Renal cortical epithelial cell (primary cell): ENCODE results near the gene RAB38. TPM values are rescaled to one million over a fixed set of nuclear protein-coding genes. Genes with fewer than 3 reads are reported as not detected.

Experiments
- DNase-seq: peaks from one replicate; pipeline ENCODE4 v3.0.0-alpha.2; 2011; ENCODE audit warnings: low read depth
- total RNA-seq: library from RNA; depleted of rRNA; stranded (reverse); fragments of >200 nt; gene quantifications from 2 replicates; pipeline ENCODE4 v1.2.3, GENCODE V29; 2014

Gene RAB38
- total RNA-seq, 1 donor from 2014 or later = 10.7 TPM

DNA sequence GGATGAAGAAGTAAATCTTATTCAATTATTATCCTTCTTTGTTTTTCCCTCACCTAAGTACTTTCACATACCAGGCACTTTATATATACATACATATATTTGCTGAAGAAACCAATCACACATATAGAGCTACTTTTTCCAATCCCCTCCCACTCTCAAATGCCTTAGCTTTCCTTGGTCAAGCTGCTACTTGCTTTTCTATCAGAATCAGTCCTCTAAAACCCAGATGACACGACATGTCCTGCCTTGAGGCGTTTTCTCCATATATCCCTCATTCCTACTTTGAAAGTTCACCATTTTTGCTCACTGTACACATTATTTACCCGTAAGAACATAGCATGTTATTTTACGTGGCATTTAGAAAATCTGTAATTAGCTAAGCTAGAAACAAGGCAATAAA lies 5.4 kb downstream of the RAB38 start:
- no peak for DNase-seq

GRCh38 chr11:88169471-88169870 lies 5.8 kb downstream of the RAB38 start:
- DNase-seq = no peak

- no peak for DNase-seq
These were observed 7.4 kb downstream of the RAB38 start for GRCh38 chr11:88167853-88168252.

DNA sequence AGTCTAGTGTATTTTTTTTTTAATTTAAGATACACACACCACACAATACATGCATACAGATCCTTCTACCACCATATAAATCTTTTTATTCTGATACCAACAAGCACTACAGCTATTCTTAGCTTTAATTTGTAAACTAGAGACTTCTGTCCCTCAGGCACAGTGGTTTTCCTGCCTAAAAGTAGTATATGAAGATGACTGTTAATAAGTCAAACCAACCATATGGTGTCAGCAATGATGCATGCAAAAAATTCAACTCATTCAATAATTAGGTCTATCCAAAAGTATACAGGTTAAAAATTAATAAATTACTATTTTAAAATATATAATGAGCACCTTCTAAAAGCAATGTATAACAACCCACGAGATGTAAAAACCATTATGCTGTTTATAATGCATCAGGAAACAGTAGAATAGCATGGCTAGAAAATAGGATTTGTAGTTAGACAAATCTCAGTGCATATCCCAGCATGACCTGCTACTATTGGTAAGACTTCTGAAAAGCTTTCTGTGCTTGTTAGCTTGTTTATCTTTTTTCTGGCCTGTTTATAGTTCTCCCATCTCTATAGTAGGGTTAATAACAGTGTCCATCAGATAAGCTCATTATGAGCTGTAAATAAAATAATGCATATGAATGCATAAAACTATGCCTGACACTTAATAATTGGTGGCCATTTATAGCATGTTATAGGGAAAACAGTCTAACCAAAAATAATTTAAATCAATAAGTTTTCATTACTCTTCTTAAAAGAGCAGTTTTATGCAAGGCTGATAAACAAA lies 10.2 kb downstream of the RAB38 start:
- DNase-seq = no peak

DNA sequence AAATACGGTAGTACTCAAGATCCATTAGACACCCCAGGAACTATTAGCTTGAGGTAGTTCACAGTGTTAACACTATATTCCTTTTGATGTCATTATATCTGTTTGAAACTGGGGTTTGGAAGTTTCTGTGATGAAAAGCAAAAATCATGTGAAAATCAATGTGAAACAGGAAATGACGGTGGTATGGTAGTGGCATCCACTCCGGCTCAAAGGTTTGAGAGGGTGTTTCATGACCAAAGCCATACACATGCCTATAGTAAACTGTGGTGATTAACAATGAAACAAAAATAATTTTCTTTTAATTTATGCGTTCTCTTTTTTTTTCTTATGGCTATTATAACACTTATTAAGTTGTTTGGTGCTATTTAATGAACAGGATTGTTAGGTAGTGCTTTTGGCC lies 10.9 kb downstream of the RAB38 start:
- DNase-seq = no peak

DNA sequence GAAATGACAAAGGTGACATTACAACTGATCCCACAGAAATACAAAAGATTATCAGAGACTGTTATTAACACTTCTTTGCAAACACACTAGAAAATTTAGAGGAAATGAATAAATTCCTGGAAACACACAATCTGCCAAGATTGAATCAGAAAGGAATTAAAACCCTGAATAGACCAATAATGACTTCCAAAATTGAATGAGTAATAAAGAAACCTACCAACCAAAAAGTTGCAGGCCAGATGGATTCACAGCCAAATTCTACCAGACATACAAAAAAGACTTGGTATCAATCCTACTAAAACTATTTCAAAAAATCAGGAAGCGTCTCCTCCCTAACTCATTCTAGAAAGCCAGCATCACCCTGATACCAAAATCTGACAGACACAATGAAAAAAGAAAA lies 17.2 kb downstream of the RAB38 start:
- DNase-seq = no peak

- no peak for DNase-seq
These were observed 17.9 kb downstream of the RAB38 start for GRCh38 chr11:88157370-88157769.

DNA sequence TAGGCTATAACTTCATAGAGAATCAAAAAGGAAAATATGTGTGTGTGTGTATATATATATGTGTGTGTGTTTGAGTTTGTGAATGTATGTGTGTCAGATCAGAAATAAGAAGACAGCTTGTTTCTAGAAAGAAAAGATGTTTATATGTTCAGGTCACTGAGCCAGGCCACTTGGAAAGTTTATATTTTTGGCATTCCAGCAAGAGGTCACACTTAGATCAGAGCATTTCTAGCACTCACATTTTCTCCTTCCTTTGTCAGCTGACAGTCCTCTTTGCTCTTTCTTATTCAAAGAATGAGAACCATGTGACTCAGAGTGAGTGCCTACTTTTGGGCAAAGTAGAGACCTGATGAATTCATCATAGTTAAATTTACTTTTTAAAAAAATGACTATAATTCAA lies 22.9 kb downstream of the RAB38 start:
- peak; percentile 31 for DNase-seq

DNA sequence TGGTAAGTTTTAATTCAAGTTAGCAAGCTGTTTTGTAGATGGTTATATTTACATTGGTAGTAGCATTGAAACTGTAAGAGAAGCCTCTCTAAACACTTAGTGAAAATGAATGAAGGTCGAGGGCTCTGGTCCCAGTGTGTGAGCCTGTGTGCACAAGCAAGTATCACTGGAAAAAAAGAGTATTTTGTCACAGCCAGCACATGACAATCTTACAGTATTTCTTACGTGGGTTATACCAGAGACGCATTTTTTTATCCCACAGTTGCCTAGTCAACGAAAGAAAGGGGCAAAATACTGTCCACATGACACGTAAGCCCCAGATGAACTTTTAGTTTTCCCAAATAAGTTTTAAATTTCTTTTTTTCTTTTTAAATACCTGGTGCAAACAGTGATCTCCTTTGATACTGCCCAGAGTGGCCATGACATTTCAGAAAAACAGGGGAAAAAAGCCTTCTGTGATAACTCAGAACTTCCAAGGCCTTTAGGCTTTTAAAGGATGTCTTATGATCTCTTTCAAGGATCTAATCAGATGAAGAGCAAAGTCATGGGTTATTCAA lies 23.5 kb downstream of the RAB38 start:
- DNase-seq = no peak

DNA sequence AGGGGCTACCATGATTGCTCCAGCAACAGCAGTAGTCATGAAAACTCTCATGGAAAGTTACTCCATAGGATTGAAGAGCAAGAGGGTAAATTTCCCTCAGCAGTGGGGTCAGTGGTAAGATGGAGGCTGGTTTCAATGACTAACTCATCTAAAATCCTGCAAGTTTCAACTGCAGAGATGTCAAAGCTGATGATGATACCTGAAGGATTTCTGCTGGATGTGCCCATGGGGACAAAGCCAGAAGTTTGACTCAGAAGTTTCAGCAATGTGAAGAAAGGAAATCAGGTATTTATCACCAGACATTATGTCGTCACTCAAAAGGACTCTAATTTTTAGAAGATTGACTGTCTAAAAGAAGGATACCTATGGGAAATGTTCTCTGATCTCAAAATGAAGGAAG lies 29.1 kb downstream of the RAB38 start:
- DNase-seq = no peak

DNA sequence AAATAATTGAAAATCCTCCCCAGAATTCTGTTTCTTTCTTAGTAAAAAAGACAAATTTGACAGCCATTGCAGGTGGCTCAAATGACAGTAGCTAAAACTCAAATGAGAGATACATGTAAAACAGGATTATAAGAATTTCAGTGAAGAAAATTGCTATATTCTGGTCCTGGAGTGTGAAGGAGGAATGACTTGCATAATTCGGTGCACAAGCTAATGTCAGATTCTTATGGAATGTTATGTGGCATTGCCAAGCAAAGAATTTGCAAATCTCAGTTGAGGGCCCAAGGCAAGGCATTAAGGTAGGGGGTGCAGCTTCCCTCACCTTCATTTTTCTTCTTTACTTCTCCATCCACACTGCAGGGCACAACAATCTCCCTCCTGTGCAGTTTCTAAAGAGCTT lies 35.4 kb downstream of the RAB38 start:
- DNase-seq = no peak

DNA sequence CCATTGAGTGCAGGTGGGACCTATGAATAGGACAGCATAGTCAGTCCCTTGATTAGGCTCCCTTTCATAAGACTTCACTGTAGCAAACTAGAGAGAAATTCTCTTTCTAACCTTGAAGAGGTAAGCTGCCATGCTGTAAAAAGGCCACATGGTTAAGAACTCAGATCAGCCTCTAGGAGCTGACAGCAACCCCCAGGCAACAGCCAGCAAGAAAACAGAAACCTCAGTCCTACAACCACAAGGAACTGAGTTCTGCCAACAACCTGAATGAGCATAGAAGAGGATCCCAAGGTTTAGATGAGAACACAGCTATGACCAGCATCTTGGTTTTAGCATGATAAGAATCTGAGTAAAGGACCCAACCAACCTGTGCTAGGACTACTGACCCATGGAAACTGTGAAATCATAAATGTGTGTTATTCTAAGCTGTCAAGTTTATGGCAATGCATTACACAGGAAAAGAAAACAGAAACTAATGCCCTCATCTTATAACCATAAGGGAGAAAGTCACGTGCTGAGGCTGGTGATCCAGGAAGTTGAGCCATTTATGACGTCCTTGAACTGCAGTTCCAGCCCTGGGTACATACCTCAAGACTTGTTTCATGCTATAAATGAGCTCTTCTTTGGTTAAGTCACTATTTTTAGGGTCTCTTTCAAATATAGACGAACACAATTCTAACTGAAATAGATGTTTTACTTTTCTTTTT lies 43.3 kb downstream of the RAB38 start:
- no peak for DNase-seq

- peak; percentile 23 for DNase-seq
These were observed 52.3 kb downstream of the RAB38 start for GRCh38 chr11:88122956-88123355.

- DNase-seq = no peak
These were observed 55.7 kb downstream of the RAB38 start for GRCh38 chr11:88119561-88119960.

DNA sequence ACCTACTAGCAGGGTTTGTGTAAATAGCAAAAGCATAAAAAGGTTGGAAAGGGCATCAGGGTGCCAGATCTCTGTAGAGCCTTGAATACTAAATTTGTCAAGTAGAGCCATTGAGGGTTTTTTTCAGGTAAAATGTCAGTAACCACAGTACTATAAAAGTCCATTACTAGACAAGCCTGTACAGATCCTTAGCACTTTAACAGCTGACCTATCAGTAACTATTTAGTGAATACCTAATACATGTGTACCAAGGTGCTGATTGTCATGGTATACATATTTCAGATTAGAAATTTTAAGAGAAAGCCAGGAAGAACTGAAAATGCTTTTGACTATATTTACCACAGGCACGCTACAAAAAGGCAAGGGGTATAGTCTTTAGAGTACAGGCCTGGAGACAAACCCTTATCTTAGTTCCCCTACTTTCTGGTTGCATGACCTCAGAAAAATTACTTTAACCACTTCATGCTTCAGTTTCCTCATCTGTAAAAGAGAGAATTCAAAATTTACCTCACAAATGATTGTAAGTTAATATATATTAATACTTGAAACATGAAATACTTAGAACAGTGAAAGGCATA lies 57.9 kb downstream of the RAB38 start:
- DNase-seq = no peak

- DNase-seq = no peak
These were observed 59.2 kb downstream of the RAB38 start for GRCh38 chr11:88115828-88116755.

GRCh38 chr11:88114486-88115045 lies 60.7 kb downstream of the RAB38 start:
- DNase-seq = no peak

GRCh38 chr11:88106666-88107065 lies 68.6 kb downstream of the RAB38 start:
- DNase-seq = no peak

- DNase-seq = peak; percentile 38
These were observed 69.3 kb downstream of the RAB38 start for GRCh38 chr11:88105951-88106350.

GRCh38 chr11:88105526-88105925 lies 69.7 kb downstream of the RAB38 start:
- peak; percentile 23 for DNase-seq

DNA sequence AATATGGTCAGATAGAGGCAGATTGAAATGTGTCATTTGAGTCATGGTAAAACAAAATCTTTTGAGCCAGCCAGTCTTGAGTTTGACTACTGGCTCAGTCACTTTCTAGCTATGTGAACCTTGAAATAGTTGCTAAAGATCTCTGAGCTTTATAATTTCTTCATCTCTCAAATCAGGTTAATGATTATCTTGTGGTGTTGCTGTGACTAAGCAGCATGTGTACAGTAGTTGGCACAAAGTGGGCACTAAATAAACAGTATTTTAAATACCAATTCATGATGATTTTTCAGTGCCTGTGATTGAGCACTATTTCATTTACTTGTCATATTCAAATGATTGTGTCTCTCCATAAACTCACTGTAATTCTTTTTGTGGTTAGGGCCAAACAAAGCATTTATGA lies 70.8 kb downstream of the RAB38 start:
- peak; percentile 99 for DNase-seq
